ENCODE measurements around the gene CETP.

DNA sequence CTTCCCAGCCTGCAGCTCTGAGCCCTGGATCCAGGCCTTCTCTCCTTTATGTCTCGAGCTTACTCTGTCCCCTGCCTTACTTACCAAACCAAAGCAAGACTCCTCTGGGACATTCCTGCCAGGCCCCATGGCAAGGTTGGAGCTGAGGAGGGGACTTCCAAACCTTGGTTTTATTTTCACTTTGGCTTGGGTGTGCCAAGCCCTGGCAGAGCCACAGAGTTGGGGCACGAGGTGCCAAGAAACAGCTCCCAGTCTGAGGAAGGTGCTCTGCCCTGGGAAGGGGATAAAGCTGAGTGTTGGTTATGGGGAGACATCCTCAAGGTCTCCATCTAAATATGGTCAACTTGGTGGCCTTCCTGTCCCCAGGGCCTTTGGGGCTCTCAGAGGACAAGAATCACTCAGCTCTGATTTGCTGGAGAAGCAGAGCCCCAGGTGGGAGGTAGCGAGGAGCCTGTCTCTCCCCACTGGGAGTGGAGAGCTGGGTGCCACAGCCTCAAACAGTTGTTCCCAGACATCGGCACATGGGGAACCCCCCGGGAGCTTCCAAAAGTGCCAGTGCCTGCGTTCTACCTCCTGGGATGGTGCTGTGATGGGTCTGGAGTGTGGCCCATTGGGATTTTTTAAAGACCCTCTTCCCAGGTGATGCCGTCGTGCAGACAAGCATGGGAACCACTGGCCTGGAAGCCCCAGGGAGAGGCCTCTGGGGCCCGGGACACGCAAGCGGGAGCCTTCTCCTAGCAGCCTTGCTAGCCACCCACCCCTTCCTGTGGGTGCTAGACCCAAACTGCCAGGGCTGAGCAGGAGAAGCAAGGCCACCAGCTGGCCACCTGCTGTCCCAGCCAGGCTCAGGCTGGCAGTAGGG is 37.9 kb downstream of the CETP start:
- TF ChIP-seq TAF1 (IDR thresholded peaks at IDR 0.05; ENCODE audit: borderline replicate concordance, insufficient read depth, low read length), result no peak
- TF ChIP-seq POLR2AphosphoS5 (IDR thresholded peaks at IDR 0.05; ENCODE audit: low read depth, low read length), result no peak
- TF ChIP-seq SIN3A (IDR thresholded peaks at IDR 0.05; ENCODE audit: borderline replicate concordance, insufficient read depth, low read length), result no peak
- TF ChIP-seq, protein P1, sequence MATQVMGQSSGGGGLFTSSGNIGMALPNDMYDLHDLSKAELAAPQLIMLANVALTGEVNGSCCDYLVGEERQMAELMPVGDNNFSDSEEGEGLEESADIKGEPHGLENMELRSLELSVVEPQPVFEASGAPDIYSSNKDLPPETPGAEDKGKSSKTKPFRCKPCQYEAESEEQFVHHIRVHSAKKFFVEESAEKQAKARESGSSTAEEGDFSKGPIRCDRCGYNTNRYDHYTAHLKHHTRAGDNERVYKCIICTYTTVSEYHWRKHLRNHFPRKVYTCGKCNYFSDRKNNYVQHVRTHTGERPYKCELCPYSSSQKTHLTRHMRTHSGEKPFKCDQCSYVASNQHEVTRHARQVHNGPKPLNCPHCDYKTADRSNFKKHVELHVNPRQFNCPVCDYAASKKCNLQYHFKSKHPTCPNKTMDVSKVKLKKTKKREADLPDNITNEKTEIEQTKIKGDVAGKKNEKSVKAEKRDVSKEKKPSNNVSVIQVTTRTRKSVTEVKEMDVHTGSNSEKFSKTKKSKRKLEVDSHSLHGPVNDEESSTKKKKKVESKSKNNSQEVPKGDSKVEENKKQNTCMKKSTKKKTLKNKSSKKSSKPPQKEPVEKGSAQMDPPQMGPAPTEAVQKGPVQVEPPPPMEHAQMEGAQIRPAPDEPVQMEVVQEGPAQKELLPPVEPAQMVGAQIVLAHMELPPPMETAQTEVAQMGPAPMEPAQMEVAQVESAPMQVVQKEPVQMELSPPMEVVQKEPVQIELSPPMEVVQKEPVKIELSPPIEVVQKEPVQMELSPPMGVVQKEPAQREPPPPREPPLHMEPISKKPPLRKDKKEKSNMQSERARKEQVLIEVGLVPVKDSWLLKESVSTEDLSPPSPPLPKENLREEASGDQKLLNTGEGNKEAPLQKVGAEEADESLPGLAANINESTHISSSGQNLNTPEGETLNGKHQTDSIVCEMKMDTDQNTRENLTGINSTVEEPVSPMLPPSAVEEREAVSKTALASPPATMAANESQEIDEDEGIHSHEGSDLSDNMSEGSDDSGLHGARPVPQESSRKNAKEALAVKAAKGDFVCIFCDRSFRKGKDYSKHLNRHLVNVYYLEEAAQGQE (IDR thresholded peaks at IDR 0.05; ENCODE audit: insufficient read depth in 1 of 2, low read depth in 2 of 2, low read length in 2 of 2), result no peak
- no peak for TF ChIP-seq FOXP2 (optimal IDR thresholded peaks at IDR 0.05; ENCODE audit: borderline replicate concordance, extremely low read depth, extremely low read length, insufficient read depth)

Data from PFSK-1 (cell line).